Effector memory CD8-positive, alpha-beta T cell (primary cell): Measurements from ENCODE around the gene C19orf33.

Source experiments
- ATAC-seq: fragments of 150-1000 bp; cut with Tn5 transposase; replicated peaks from 2 replicates; pipeline ENCODE4 v1.10.0; 2021; ENCODE audit warnings: mild to moderate bottlenecking, moderate library complexity
- DNase-seq, 3 experiments: peaks; one replicate each; pipeline ENCODE4 v3.0.0; 2021
- H3K27ac Mint-ChIP-seq, 2 donors: one replicate each; pipeline ENCODE4 v1.8.0; 2022; ENCODE audit warnings: mild to moderate bottlenecking in 2 of 2, mixed read lengths in 2 of 2, moderate library complexity in 2 of 2
- H3K27me3 Mint-ChIP-seq, 2 donors: one replicate each; pipeline ENCODE4 v1.8.0; 2022; ENCODE audit warnings: mixed read lengths in 2 of 2
- H3K36me3 Mint-ChIP-seq: one replicate; pipeline ENCODE4 v1.8.0; 2022; ENCODE audit warnings: mild to moderate bottlenecking, moderate library complexity, mixed read lengths; ENCODE audit not compliant: insufficient read depth
- H3K4me1 Mint-ChIP-seq, 2 donors: one replicate each; pipeline ENCODE4 v1.8.0; 2022; ENCODE audit warnings: low read depth in 2 of 2, mixed read lengths in 2 of 2
- H3K4me3 Mint-ChIP-seq, 2 donors: one replicate each; pipeline ENCODE4 v1.8.0; 2022; ENCODE audit warnings: mild to moderate bottlenecking in 2 of 2, mixed read lengths in 2 of 2, moderate library complexity in 2 of 2
- H3K9me3 Mint-ChIP-seq, 2 donors: one replicate each; pipeline ENCODE4 v1.8.0; 2022; ENCODE audit warnings: mixed read lengths in 2 of 2

C19orf33 gene

DNA sequence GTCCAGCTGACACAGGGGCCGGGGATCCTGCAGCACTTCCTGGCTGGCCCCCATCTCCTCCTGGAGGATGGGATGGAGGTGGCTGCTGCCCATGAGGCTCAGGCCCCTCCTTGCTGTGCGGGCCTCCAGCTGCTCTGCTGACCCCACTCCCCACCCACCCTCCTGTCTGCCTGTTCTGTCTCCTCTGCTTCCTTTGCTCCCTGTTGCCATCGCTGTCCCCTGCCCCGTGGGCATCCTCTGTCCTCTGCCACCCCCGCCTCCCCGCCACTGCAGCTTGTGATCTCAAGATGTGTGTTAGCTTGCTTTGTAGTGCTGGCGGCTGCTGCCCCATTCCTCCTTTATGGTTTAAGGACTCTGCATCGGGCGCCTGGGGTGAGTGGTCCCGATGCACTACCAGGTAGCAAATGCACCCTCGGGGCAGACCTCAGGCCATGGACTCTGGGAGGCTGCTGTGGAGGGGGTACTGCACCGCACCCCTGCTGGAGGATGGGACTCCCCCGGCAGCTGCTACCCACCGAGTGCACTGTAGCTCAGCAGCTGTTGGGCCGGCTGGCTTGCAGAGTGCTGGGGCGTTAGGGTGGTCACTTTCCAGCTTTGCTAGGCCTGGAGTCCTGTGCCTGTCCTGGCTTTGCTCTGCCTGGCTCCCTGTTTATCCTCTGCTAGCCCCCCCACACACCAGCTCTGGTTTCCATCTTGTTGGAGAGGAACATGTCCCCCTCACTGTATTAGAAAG lies 15.8 kb upstream of the C19orf33 start:
- ATAC-seq (no peak), DNase-seq (no peak)
- Mint-ChIP-seq H3K27ac (no peak overlapping the region), H3K36me3 (no peaks in the 10 kb centered on the region), H3K27me3 (no peaks in the 10 kb centered on the region), H3K9me3 (no peaks in the 10 kb centered on the region), H3K4me3 (no peak overlapping the region), H3K4me1 (no peaks in the 10 kb centered on the region)

DNA sequence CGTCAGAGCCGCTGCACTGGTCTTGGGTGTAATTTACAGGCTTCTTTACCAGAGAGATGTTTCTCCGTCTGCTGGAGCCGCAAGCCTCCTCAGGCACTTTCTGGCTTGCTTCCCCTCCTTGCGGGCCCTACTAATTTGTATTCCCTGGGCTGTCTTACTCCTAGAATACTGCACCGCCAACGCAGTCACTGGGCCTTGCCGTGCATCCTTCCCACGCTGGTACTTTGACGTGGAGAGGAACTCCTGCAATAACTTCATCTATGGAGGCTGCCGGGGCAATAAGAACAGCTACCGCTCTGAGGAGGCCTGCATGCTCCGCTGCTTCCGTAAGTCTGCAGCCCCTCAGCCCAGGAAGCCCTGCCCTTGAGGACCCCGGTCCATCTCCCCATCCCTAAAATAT lies 14.1 kb upstream of the C19orf33 start:
- ATAC-seq, result no peak
- H3K4me1 Mint-ChIP-seq, result no peaks in the 10 kb centered on the region
- no peaks in the 10 kb centered on the region for H3K36me3 Mint-ChIP-seq
- H3K27me3 Mint-ChIP-seq, result no peaks in the 10 kb centered on the region
- no peaks in the 10 kb centered on the region for H3K9me3 Mint-ChIP-seq
- H3K4me3 Mint-ChIP-seq, result no peak overlapping the region
- no peak for DNase-seq
- no peak overlapping the region for H3K27ac Mint-ChIP-seq

DNA sequence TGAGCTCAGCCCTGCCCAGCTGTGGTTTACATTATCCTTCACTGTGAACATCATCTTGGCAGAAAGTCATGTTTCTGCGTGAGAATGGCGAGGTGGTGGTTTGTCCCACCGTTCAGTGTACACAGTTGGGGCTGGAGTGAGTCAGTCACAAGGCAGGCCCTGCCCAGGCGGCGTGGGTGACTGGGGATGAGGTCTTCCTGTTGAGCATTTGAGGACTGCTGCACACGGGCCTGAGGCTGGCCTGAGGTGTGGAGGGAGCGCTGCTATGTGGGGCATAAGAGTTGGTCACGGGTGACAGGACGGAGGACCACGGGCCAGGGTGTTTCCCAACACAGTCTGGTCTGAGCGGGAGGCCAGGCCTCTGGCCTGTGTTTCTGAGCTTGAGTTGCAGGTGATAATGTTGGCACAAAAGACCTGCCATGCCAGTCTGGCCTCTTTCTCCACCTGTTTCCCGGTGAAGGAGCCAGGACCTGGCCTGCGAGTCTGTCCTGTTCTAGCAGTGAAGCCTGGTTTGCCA lies 13.4 kb upstream of the C19orf33 start:
- Mint-ChIP-seq H3K36me3 (no peaks in the 10 kb centered on the region), H3K4me3 (no peak overlapping the region), H3K9me3 (no peaks in the 10 kb centered on the region), H3K4me1 (no peaks in the 10 kb centered on the region), H3K27me3 (no peaks in the 10 kb centered on the region), H3K27ac (no peak overlapping the region)
- DNase-seq (no peak), ATAC-seq (no peak)

DNA sequence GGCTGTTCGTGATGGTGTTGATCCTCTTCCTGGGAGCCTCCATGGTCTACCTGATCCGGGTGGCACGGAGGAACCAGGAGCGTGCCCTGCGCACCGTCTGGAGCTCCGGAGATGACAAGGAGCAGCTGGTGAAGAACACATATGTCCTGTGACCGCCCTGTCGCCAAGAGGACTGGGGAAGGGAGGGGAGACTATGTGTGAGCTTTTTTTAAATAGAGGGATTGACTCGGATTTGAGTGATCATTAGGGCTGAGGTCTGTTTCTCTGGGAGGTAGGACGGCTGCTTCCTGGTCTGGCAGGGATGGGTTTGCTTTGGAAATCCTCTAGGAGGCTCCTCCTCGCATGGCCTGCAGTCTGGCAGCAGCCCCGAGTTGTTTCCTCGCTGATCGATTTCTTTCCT lies 12.2 kb upstream of the C19orf33 start:
- H3K4me1 Mint-ChIP-seq, result no peaks in the 10 kb centered on the region
- no peaks in the 10 kb centered on the region for H3K9me3 Mint-ChIP-seq
- DNase-seq (no peak), ATAC-seq (no peak)
- no peak overlapping the region for H3K4me3 Mint-ChIP-seq
- H3K27me3 Mint-ChIP-seq, result no peaks in the 10 kb centered on the region
- no peaks in the 10 kb centered on the region for H3K36me3 Mint-ChIP-seq
- H3K27ac Mint-ChIP-seq, result no peak overlapping the region

- no peaks in the 10 kb centered on the region for H3K27me3 Mint-ChIP-seq
- H3K27ac Mint-ChIP-seq, result no peak overlapping the region
- DNase-seq (no peak), ATAC-seq (no peak)
- H3K36me3 Mint-ChIP-seq, result no peaks in the 10 kb centered on the region
- H3K9me3 Mint-ChIP-seq, result no peaks in the 10 kb centered on the region
- no peak overlapping the region for H3K4me3 Mint-ChIP-seq
- H3K4me1 Mint-ChIP-seq, result no peaks in the 10 kb centered on the region
Observed at GRCh38 chr19:38293281-38293680, 10.8 kb upstream of the C19orf33 start.

DNA sequence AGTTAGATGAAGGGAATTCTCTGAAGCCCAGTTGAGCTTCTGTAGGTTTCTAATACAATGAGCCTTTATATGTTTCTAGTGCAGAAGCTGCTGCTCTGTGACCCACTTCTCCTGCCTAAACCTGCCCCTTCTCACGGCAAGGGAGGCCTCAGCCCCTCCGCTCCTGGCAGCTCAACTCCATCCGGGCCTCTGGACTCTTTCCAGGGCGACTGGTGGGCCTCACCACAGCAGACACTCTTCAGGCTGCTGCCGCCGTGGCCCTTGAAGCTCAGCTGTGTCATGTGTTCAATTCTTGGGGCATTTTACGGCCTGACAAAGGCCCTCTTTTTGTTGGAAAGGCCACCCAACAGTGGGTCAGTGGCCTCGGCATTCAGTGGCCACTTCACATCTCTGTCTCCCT lies 10.0 kb upstream of the C19orf33 start:
- H3K27ac Mint-ChIP-seq, result no peak overlapping the region
- no peaks in the 10 kb centered on the region for H3K27me3 Mint-ChIP-seq
- H3K4me1 Mint-ChIP-seq, result no peaks in the 10 kb centered on the region

DNA sequence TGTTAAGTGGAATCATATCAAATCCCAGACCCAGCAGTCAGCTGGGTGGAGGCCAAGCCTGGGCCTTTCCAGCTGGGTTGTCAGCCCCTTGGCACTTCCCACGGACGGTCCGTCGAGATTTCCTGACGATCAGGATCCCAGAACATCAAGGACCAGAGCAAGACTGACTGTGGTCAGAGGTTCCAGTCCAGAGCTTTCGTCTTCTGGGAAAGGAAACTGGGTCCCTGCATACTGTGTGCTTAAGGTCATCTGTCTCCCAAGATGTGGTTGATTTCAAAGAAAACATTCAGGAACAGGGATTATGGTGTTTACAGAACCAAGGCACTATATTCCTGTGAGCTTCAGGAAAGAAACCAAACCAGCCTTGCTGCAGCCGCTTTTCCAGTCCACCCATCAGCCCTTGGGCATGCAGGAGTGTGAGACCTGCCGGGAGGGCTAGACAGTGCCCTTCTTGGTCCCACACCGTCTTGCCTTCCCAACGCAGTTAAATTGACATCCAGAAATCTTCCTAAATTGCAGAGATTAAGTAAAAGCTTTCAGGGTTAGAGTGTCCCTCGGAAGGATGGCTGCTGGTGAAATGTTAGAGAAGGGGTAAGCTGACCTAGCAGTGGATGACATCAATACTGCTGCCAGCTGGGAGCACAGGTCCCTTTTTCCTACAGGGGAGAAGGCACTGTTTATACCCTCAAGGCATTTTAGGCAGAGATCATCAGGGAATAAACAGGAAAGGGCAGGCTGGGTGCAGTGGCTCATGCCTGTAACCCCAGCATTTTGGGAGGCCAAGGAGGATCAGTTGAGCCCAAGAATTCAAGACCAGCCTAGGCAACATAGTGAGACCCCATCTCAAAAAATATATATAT lies 5.0 kb upstream of the C19orf33 start:
- Mint-ChIP-seq H3K27me3 (no peaks in the 10 kb centered on the region), H3K4me1 (no peaks in the 10 kb centered on the region), H3K36me3 (peaks cover 3% of the 10 kb centered on the region), H3K4me3 (no peak overlapping the region), H3K27ac (no peak overlapping the region), H3K9me3 (no peaks in the 10 kb centered on the region)
- ATAC-seq (no peak), DNase-seq (no peak)

More for the DNA sequence above, 10.0 kb upstream of the C19orf33 start:
- DNase-seq (no peak), ATAC-seq (no peak)
- Mint-ChIP-seq H3K9me3 (no peaks in the 10 kb centered on the region), H3K36me3 (no peaks in the 10 kb centered on the region), H3K4me3 (no peak overlapping the region)

DNA sequence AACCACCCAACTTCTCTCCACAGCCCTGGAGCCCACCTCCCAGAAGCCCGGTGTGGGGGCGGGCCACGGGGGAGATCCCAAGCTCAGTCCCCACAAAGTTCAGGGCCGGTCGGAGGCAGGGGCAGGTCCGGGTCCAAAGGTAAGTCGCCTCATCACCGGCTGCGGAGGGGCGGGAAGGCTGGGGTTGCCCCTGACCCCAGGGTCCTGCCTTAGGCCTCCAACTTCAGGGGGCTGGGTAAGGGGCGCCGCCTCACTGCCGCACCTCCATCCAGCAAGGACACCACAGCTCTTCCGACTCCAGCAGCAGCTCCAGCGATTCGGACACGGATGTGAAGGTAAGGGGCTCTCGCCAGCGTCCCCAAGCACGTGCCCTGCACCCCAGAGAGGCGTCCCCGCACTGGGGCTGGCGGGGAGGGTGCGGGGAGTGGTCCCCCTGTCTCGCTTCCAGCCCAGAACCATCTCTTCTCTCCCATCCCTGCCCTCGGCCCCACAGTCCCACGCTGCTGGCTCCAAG lies 358 bp downstream of the C19orf33 start:
- Mint-ChIP-seq H3K27ac (no peak overlapping the region), H3K9me3 (no peaks in the 10 kb centered on the region), H3K36me3 (peaks cover 9% of the 10 kb centered on the region), H3K4me1 (peaks cover 0 to 3% of the 10 kb centered on the region in 2 donors), H3K27me3 (no peaks in the 10 kb centered on the region), H3K4me3 (no peak overlapping the region)
- ATAC-seq (no peak), DNase-seq (no peak)

DNA sequence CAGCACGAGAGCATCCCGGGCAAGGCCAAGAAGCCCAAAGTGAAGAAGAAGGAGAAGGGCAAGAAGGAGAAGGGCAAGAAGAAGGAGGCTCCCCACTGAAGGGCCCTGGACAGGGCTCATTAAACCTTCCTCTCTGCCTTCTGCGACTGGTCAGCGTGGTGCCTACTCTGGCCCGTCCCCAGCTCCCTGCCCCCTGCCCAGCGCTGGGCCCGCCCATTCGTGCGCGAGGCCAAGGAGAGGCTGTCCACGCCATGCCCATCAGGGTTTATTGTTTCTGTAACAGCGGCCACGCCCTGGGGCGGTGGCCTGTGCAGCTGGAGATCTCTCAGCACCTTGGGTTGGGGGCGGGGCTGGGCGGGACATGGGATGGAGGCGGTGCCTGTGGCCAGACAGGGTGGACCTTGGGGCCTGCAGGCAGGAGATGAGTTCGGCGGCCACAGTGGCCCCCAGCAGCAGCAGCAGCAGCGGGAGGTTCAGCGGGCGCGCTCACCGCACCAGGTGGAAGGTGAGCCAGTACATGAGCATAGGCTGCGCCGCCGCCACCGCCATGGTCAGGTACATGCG lies 897 bp downstream of the C19orf33 start:
- Mint-ChIP-seq H3K27ac (no peak overlapping the region), H3K36me3 (peaks cover 9% of the 10 kb centered on the region), H3K4me1 (peaks cover 0 to 3% of the 10 kb centered on the region in 2 donors), H3K9me3 (no peaks in the 10 kb centered on the region), H3K27me3 (no peaks in the 10 kb centered on the region), H3K4me3 (no peak overlapping the region)
- ATAC-seq, result no peak
- DNase-seq, result no peak

DNA sequence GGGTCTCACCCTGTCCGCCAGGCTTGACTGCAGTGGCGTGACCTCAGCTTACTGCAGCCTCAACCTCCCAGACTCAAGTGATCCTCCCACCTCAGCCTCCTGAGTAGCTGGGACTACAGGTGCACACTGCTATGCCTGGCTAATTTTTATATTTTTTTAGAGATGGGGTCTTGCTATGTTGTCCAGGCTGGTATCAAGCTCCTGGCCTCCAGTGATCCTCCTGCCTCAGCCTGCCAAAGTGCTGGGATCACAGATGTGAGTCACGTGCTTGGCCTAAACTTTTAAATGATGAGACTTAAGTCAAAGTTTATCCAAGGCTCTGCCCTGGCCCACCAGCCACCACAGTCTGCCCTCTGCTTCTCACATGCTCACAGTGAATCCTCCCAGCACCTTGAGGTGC lies 2.2 kb downstream of the C19orf33 start:
- DNase-seq (no peak), ATAC-seq (no peak)

DNA sequence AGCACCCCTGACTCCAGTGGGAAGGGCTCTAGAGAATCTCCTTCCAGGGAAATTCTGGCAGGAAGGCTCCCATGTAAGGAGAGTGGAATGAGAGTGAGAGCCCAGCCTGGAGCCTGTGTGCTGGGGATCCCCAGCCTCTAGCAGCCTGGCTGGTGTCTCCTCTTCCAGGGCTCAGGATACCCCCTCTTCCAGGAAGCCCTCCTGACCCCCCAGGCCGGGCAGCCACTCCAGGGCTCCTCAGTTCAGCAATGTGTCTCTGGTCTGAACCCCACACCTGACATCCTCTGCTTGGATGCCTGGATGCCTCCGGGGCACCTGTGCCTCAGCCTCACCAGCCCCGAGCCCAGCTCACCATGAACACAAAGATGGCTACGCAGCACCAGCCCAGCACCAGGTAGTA lies 3.0 kb downstream of the C19orf33 start:
- no peak overlapping the region for H3K4me3 Mint-ChIP-seq
- DNase-seq (no peak), ATAC-seq (no peak)
- no peaks in the 10 kb centered on the region for H3K9me3 Mint-ChIP-seq
- peaks cover 0 to 10% of the 10 kb centered on the region in 2 donors for H3K4me1 Mint-ChIP-seq
- no peaks in the 10 kb centered on the region for H3K27me3 Mint-ChIP-seq
- H3K27ac Mint-ChIP-seq, result no peak overlapping the region
- H3K36me3 Mint-ChIP-seq, result peaks cover 9% of the 10 kb centered on the region

More for the DNA sequence above, 2.2 kb downstream of the C19orf33 start:
- H3K36me3 Mint-ChIP-seq, result peaks cover 9% of the 10 kb centered on the region
- no peak overlapping the region for H3K27ac Mint-ChIP-seq
- H3K4me1 Mint-ChIP-seq, result peaks cover 0 to 7% of the 10 kb centered on the region in 2 donors
- H3K4me3 Mint-ChIP-seq, result no peak overlapping the region
- no peaks in the 10 kb centered on the region for H3K9me3 Mint-ChIP-seq
- H3K27me3 Mint-ChIP-seq, result no peaks in the 10 kb centered on the region

DNA sequence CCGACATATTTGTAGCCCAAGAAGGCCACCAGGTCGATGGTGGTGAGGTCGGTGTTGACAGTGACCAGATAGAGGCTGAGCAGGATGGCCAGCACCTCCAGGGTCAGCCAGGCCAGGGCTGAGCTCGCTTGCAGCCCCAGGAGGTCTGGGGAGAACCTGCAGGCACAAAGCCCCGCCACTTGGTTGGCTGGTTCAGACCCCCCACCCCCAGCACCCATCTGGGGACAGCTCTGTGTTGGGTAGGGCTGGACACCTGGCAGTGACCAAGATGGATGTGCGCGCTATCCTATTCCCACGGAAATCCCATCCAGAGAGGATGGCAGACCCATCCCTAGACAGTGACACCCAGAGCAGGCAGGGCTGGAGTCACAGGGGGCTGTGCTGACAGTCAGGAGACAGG lies 3.5 kb downstream of the C19orf33 start:
- no peaks in the 10 kb centered on the region for H3K9me3 Mint-ChIP-seq
- no peak overlapping the region for H3K4me3 Mint-ChIP-seq
- no peaks in the 10 kb centered on the region for H3K27me3 Mint-ChIP-seq
- no peak overlapping the region for H3K27ac Mint-ChIP-seq
- DNase-seq (no peak), ATAC-seq (no peak)
- peaks cover 9% of the 10 kb centered on the region for H3K36me3 Mint-ChIP-seq
- peaks cover 4 to 10% of the 10 kb centered on the region in 2 donors for H3K4me1 Mint-ChIP-seq

DNA sequence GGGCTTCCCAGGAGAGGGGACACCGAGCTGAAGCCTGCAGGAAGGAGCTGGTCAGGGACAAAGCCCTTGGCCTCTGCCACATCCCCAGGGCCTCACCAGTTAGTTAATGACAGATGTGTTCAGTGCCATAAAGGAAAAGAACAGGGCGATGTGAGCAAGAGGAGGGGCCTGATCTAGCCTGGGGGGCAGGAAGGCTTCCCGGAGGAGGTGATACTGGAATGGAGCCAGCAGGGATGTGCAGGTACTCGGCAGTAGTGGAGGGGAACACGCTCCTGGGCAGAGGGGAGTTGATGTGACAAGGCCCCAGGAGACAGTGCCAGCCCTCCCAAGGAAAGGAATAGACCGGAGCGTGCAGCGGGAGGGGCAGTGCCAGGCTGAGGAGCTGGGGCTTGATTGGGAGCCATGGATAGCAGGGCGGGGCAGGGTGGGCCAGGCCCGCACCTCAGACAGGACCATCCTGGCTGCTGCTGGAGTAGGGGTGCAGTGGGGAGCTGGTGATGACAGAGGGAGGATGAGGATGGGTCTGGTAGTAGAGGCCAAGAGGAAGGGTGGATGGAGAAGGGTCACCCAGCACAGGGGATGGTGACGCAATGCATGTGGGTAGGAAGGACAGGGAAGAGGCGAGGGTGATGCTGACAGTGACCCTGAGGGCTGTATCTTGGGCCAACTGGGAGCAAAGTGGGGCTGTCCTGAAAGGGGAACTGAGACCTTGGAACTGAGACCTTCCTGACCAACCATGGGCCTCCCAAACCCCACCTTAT lies 4.1 kb downstream of the C19orf33 start:
- H3K4me3 Mint-ChIP-seq, result no peak overlapping the region
- no peak for DNase-seq
- H3K36me3 Mint-ChIP-seq, result peaks cover 9% of the 10 kb centered on the region
- H3K27ac Mint-ChIP-seq, result no peak overlapping the region
- no peak for ATAC-seq
- H3K27me3 Mint-ChIP-seq, result no peaks in the 10 kb centered on the region
- peaks cover 8 to 10% of the 10 kb centered on the region in 2 donors for H3K4me1 Mint-ChIP-seq
- no peaks in the 10 kb centered on the region for H3K9me3 Mint-ChIP-seq
